Measurements from ENCODE around the gene RALB. TPM values are rescaled to one million over a fixed set of nuclear protein-coding genes. Genes with fewer than 3 reads are reported as not detected.
"Not testable (repeated sequence)": the region's sequence is repeated elsewhere in the genome, so short reads cannot be mapped to it uniquely, and the experiment has no call there.

RALB gene
- total RNA-seq, 1 donor from 2014 or later: 52.7 TPM

GRCh38 chr2:120319686-120320317 is 67.2 kb downstream of the RALB start:
- Histone ChIP-seq H3K36me3 (ENCODE audit: control insufficient read depth, insufficient read depth, low read length) (no peaks in the 10 kb centered on the region), H3K27me3 (ENCODE audit: control insufficient read depth, insufficient read depth, low read length) (no peaks in the 10 kb centered on the region), H3K4me3 (ENCODE audit: low read depth, low read length) (no peak overlapping the region)
- no peak for TF ChIP-seq CTCF (IDR thresholded peaks at IDR 0.05; ENCODE audit: insufficient read depth, low read length, severe bottlenecking)
- no peak for DNase-seq (ENCODE audit: low read depth)
- no peak for FAIRE-seq

GRCh38 chr2:120320318-120320851 is 67.7 kb downstream of the RALB start:
- no peak for TF ChIP-seq CTCF (IDR thresholded peaks at IDR 0.05; ENCODE audit: insufficient read depth, low read length, severe bottlenecking)
- Histone ChIP-seq H3K4me3 (ENCODE audit: low read depth, low read length) (no peak overlapping the region), H3K27me3 (ENCODE audit: control insufficient read depth, insufficient read depth, low read length) (no peaks in the 10 kb centered on the region), H3K36me3 (ENCODE audit: control insufficient read depth, insufficient read depth, low read length) (no peaks in the 10 kb centered on the region)
- FAIRE-seq (peak; percentile 64), DNase-seq (ENCODE audit: low read depth) (peak; percentile 21)

GRCh38 chr2:120320887-120321556 is 68.4 kb downstream of the RALB start:
- not testable (repeated sequence) for H3K27me3 ChIP-seq (ENCODE audit: control insufficient read depth, insufficient read depth, low read length); DNase-seq (ENCODE audit: low read depth); FAIRE-seq; H3K36me3 ChIP-seq (ENCODE audit: control insufficient read depth, insufficient read depth, low read length); H3K4me3 ChIP-seq (ENCODE audit: low read depth, low read length)

- FAIRE-seq (peak; percentile 80), DNase-seq (ENCODE audit: low read depth) (no peak)
- Histone ChIP-seq H3K4me3 (ENCODE audit: low read depth, low read length) (no peak overlapping the region), H3K27me3 (ENCODE audit: control insufficient read depth, insufficient read depth, low read length) (no peaks in the 10 kb centered on the region), H3K36me3 (ENCODE audit: control insufficient read depth, insufficient read depth, low read length) (no peaks in the 10 kb centered on the region)
- TF ChIP-seq CTCF (IDR thresholded peaks at IDR 0.05; ENCODE audit: insufficient read depth, low read length, severe bottlenecking): no peak
Measured at GRCh38 chr2:120321721-120322284, 69.2 kb downstream of the RALB start.

- H3K27me3 ChIP-seq (ENCODE audit: control insufficient read depth, insufficient read depth, low read length): no peaks in the 10 kb centered on the region
- no peak for TF ChIP-seq CTCF (IDR thresholded peaks at IDR 0.05; ENCODE audit: insufficient read depth, low read length, severe bottlenecking)
- no peak overlapping the region for H3K4me3 ChIP-seq (ENCODE audit: low read depth, low read length)
- FAIRE-seq (no peak), DNase-seq (ENCODE audit: low read depth) (no peak)
- no peaks in the 10 kb centered on the region for H3K36me3 ChIP-seq (ENCODE audit: control insufficient read depth, insufficient read depth, low read length)
Measured at GRCh38 chr2:120322329-120322728, 69.7 kb downstream of the RALB start.

- no peak for TF ChIP-seq CTCF (IDR thresholded peaks at IDR 0.05; ENCODE audit: insufficient read depth, low read length, severe bottlenecking)
- Histone ChIP-seq H3K36me3 (ENCODE audit: control insufficient read depth, insufficient read depth, low read length) (no peaks in the 10 kb centered on the region), H3K27me3 (ENCODE audit: control insufficient read depth, insufficient read depth, low read length) (no peaks in the 10 kb centered on the region), H3K4me3 (ENCODE audit: low read depth, low read length) (no peak overlapping the region)
- FAIRE-seq (no peak), DNase-seq (ENCODE audit: low read depth) (no peak)
Measured at GRCh38 chr2:120323214-120323613, 70.6 kb downstream of the RALB start.
